GM12878 (cell line): ENCODE data around the gene FOXI2. TPM values are rescaled to one million over a fixed set of nuclear protein-coding genes. Genes with fewer than 3 reads are reported as not detected.

ENCODE experiments used
- ATAC-seq: fragments of 200-7000 bp; cut with Tn5 transposase; 3 replicates; pipeline ENCODE4 v1.9.1; 2020; ENCODE audit warnings: mild to moderate bottlenecking, moderate library complexity
- BruUV-seq: library from RNA; stranded (reverse); fragments of 400-500 nt; replicated peaks from 2 replicates; lab custom pipeline; 2021; lab: Mats Ljungman, UMichigan
- CTCF ChIA-PET: fragments of 300-600 bp; sonication (Branson Sonifier 250); formaldehyde crosslinking; extraction: SDS; loops from one replicate; lab custom pipeline; 2021; ENCODE audit warnings: inconsistent platforms; lab: Yijun Ruan, JAX
- POLR2A ChIA-PET: fragments of 350-600 bp; formaldehyde crosslinking; extraction: SDS; loops from one replicate; lab custom pipeline; 2021; ENCODE audit warnings: inconsistent platforms; lab: Charles Lee
- RAD21 ChIA-PET: fragments of 300-600 bp; sonication (Branson Sonifier 250); formaldehyde crosslinking; loops from one replicate; lab custom pipeline; 2023; ENCODE audit warnings: antibody characterized with exemption; ENCODE audit not compliant: unreplicated experiment; lab: Charles Lee
- SMC1A ChIA-PET: fragments of 300-600 bp; sonication (Branson Sonifier 250); formaldehyde crosslinking; loops from one replicate; lab custom pipeline; 2023; ENCODE audit not compliant: unreplicated experiment, uncharacterized antibody; lab: Charles Lee
- DNase-seq: peaks from one replicate; pipeline ENCODE4 v3.0.0-alpha.2; 2011; ENCODE audit warnings: low read depth, low spot score
- FAIRE-seq: peaks from 3 replicates; lab custom pipeline; 2011; peaks lifted over from hg19 to GRCh38; lab: Jason Lieb, UNC
- H2AFZ ChIP-seq: 2 replicates; pipeline ENCODE4 v1.6.0; 2011; ENCODE audit warnings: low read depth, low read length, control low read depth; ENCODE audit not compliant: control insufficient read depth
- H3K27ac ChIP-seq: 2 replicates; pipeline ENCODE4 v1.5.1; 2011; ENCODE audit warnings: control low read depth; ENCODE audit not compliant: control insufficient read depth, insufficient read depth
- H3K27me3 ChIP-seq, 2 experiments: replicated peaks in 1 of 2; 2 replicates each; pipeline versions ENCODE4 v1.6.0 to v1.6.1; 2011; ENCODE audit warnings: low read length in 1 of 2; ENCODE audit not compliant: control insufficient read depth in 2 of 2, insufficient read depth in 2 of 2
- H3K36me3 ChIP-seq, 2 experiments: 2 replicates each; pipeline ENCODE4 v1.5.1; 2011; ENCODE audit warnings: low read length in 1 of 2; ENCODE audit not compliant: control insufficient read depth in 2 of 2, insufficient read depth in 2 of 2
- H3K4me1 ChIP-seq: 2 replicates; pipeline ENCODE4 v1.6.1; 2011; ENCODE audit warnings: mild to moderate bottlenecking, low read length, moderate library complexity, mixed read lengths; ENCODE audit not compliant: control insufficient read depth, insufficient read depth
- H3K4me2 ChIP-seq: 2 replicates; pipeline ENCODE4 v1.6.0; 2011; ENCODE audit warnings: control low read depth; ENCODE audit not compliant: control insufficient read depth, insufficient read depth
- H3K4me3 ChIP-seq: fragments of 200-600 bp; sonication (generic); 2 replicates; pipeline ENCODE4 v1.5.1; 2016
- H3K79me2 ChIP-seq: 2 replicates; pipeline ENCODE4 v1.6.0; 2011; ENCODE audit warnings: low read length; ENCODE audit not compliant: control insufficient read depth, insufficient read depth
- H3K9ac ChIP-seq: 2 replicates; pipeline ENCODE4 v1.8.0; 2011; ENCODE audit warnings: low read length, control low read depth, mixed read lengths; ENCODE audit not compliant: control insufficient read depth, insufficient read depth
- H3K9me3 ChIP-seq: replicated peaks from 3 replicates; pipeline ENCODE4 v1.5.1; 2011; ENCODE audit warnings: mild to moderate bottlenecking, low read length; ENCODE audit not compliant: control insufficient read depth, insufficient read depth
- H4K20me1 ChIP-seq: 2 replicates; pipeline ENCODE4 v1.6.0; 2011; ENCODE audit not compliant: control insufficient read depth, insufficient read depth
- GATAD2B ChIP-seq: fragments of 450-650 bp; conservative IDR thresholded peaks from 2 replicates; pipeline ENCODE4 v1.6.1; 2017; ENCODE audit warnings: low read depth, mild to moderate bottlenecking, moderate library complexity
- HDAC2 ChIP-seq: fragments of 200-600 bp; sonication (generic); IDR thresholded peaks from 2 replicates; pipeline ENCODE4 v1.6.1; 2017
- IKZF1 ChIP-seq: fragments of 450-650 bp; conservative IDR thresholded peaks from 2 replicates; pipeline ENCODE4 v1.6.1; 2017; ENCODE audit warnings: antibody characterized with exemption, mild to moderate bottlenecking
- JUNB ChIP-seq: IDR thresholded peaks from 2 replicates; pipeline ENCODE4 v1.6.1; 2016; ENCODE audit warnings: antibody characterized with exemption, mild to moderate bottlenecking
- MEF2B ChIP-seq: fragments of 450-650 bp; IDR thresholded peaks from 2 replicates; pipeline ENCODE4 v1.6.1; 2018; ENCODE audit warnings: mild to moderate bottlenecking, moderate library complexity; ENCODE audit not compliant: partially characterized antibody, poor library complexity, severe bottlenecking
- NR2C1 ChIP-seq: fragments of 450-650 bp; IDR thresholded peaks from 2 replicates; pipeline ENCODE4 v1.6.1; 2017; ENCODE audit warnings: antibody characterized with exemption, mild to moderate bottlenecking, moderate library complexity
- RAD51 ChIP-seq: fragments of 450-650 bp; IDR thresholded peaks from 2 replicates; pipeline ENCODE4 v1.6.1; 2016; ENCODE audit warnings: moderate library complexity, mild to moderate bottlenecking, inconsistent platforms
- RBBP5 ChIP-seq: fragments of 200-600 bp; sonication (generic); conservative IDR thresholded peaks from 2 replicates; pipeline ENCODE4 v1.6.1; 2016
- RFX5 ChIP-seq: IDR thresholded peaks from 2 replicates; pipeline ENCODE4 v1.6.1; 2011; ENCODE audit warnings: low read depth, low read length, improper control_type of control experiment
- SMARCA5 ChIP-seq: fragments of 450-650 bp; IDR thresholded peaks from 2 replicates; pipeline ENCODE4 v1.6.1; 2017; ENCODE audit warnings: mild to moderate bottlenecking
- SP1 ChIP-seq: IDR thresholded peaks from one replicate; pipeline ENCODE4 v1.6.1; 2011; ENCODE audit warnings: low read depth, low read length
- SRF ChIP-seq, 2 experiments: IDR thresholded peaks; 2 replicates each; pipeline ENCODE4 v1.6.1; 2011; ENCODE audit warnings: low read depth in 2 of 2, low read length in 2 of 2, mild to moderate bottlenecking in 1 of 2, moderate library complexity in 1 of 2
- ZNF217 ChIP-seq: fragments of 450-650 bp; IDR thresholded peaks from 2 replicates; pipeline ENCODE4 v1.6.1; 2017; ENCODE audit warnings: antibody characterized with exemption, mild to moderate bottlenecking
- ZNF384 ChIP-seq: IDR thresholded peaks from 2 replicates; pipeline ENCODE4 v1.6.1; 2012; ENCODE audit warnings: low read depth, mild to moderate bottlenecking, low read length, improper control_type of control experiment, borderline replicate concordance
- WGBS: methylation state at CpG from one replicate; pipeline ENCODE4 v1.1.6; 2016; ENCODE audit warnings: low lambda C conversion rate; ENCODE audit not compliant: insufficient replicate concordance, insufficient coverage; ENCODE audit errors: missing lambda C conversion rate; 5-methylcytosine and 5-hydroxymethylcytosine counted together
- in situ Hi-C: fragments of 300-500 bp; cut with MboI; formaldehyde crosslinking; loops from 9 replicates; pipeline ENCODE4 v1.14.3; 2018; ENCODE audit warnings: mixed read lengths
- intact Hi-C: fragments of 100-400 bp; cut with micrococcal nuclease; formaldehyde crosslinking; loops from one replicate; pipeline ENCODE4 v1.14.2; 2022; ENCODE audit not compliant: unreplicated experiment
- polyA plus RNA-seq, 11 experiments: library from polyadenylated mRNA; depleted of rRNA in 4 of 11; unstranded in 6 of 11; stranded (reverse) in 5 of 11; fragments of >200 nt; fragmentation: Nextera tagmentation in 4 of 11; fragmentation: Illumina TruSeq in 1 of 11; extraction: Ambion mirVana in 4 of 11; extraction: Trizol in 1 of 11; gene quantifications; 1 replicate in 1 of 11; 2 replicates in 10 of 11; pipeline versions ENCODE4 v1.2.1 to v1.2.3, GENCODE V29; 2011 to 2016; ENCODE audit warnings: inconsistent platforms in 2 of 11, missing spikeins in 2 of 11, low read depth in 1 of 11
- total RNA-seq, 4 experiments: library from RNA; depleted of rRNA in 3 of 4; stranded (reverse); fragments of >200 nt in 3 of 4; fragmentation: Illumina TruSeq in 1 of 4; extraction: Trizol in 1 of 4; gene quantifications; 2 replicates each; pipeline versions ENCODE4 v1.2.1 to v1.2.3, GENCODE V29; 2013 to 2021
- TF ChIP-seq, protein P1 (sequence below): fragments of 450-650 bp; IDR thresholded peaks from 2 replicates; pipeline ENCODE4 v1.6.1; 2017; ENCODE audit warnings: antibody characterized with exemption, mild to moderate bottlenecking, moderate library complexity
- TF ChIP-seq, protein P2 (sequence below): fragments of 150-350 bp; IDR thresholded peaks from 2 replicates; pipeline ENCODE4 v1.6.1; 2014; ENCODE audit warnings: mild to moderate bottlenecking, low read depth, low read length

The FOXI2 gene
- total and polyA plus RNA-seq, 10 of the 15 experiments (the other 5 are each of a cell fraction or from before 2014, with no cell fraction given): not detected

DNA sequence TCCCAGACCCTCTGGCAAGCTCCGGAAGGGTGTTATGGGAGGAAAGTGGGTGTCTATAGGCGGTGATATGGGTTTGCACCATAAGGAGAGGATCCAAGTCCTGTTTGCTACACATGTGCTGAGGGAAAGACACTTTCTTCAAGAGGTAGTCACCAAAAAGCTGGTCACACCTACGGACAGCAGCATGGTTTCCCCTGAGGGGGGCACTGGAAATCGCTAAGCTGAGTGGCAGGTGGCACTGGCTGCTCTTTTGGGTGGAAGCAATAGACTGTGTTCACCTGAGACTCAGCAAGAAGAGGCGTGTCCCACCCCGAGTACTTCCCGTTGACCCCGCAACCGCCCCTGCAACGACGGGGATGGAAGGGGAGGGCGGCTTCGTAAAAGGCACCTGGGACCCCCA lies 1.8 kb upstream of the FOXI2 start:
- Histone ChIP-seq H3K27ac (no peak overlapping the region), H3K79me2 (no peaks in the 10 kb centered on the region), H3K9ac (no peak overlapping the region), H3K4me2 (no peak overlapping the region), H3K27me3 (peaks cover 0 to 1% of the 10 kb centered on the region in 2 experiments; a peak in 2 of 4 replicates), H3K4me1 (no peaks in the 10 kb centered on the region), H3K9me3 (peaks cover 2% of the 10 kb centered on the region; the same call in 1 of the 3 replicates), H2AFZ (no peak overlapping the region), H3K36me3 (no peaks in the 10 kb centered on the region), H3K4me3 (no peak overlapping the region), H4K20me1 (no peaks in the 10 kb centered on the region)
- TF ChIP-seq ZNF217 (no peak), JUNB (no peak), HDAC2 (no peak)
- DNase-seq: no peak
- RAD21 ChIA-PET: no interaction called here
- no peak for ATAC-seq
- no peak for FAIRE-seq
- SMC1A ChIA-PET: no interaction called here
- BruUV-seq: no TSS peak
- intact Hi-C loops: no loop called here
- POLR2A ChIA-PET: no interaction called here
- 66% methylated on average over 13 of the region's 13 CpGs for WGBS
- in situ Hi-C loops: no loop called here
- CTCF ChIA-PET: no interaction called here

DNA sequence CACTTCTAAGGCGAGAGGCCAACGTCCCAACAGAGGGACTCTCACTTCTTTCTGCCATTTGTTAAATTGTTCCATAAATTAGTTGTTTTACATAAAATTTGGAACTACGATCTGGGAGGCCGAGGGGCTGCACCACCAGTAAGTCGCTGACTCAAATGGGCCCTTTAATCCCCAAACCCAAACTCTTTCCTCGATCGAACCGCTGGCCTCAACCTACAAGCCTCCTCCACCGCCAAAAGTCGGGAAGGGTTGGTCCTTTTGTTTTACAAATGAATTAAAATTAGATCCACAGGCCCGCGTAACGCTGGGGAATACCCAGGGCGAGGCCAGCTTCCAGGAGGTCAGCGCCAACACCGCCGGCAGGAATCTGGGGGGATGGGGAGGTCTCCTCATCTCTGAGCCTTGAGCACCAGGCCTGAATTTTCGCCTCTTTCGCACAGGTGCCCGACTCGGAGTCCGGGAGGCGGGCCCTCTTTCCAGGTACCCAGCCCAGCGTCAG lies 1.2 kb upstream of the FOXI2 start:
- in situ Hi-C loops: no loop called here
- RAD21 ChIA-PET: no interaction called here
- BruUV-seq: no TSS peak
- TF ChIP-seq ZNF384 (no peak), MEF2B (no peak), RBBP5 (no peak), SMARCA5 (no peak), RFX5 (no peak), SRF (IDR thresholded peaks at IDR 0.05; ENCODE audit: low read depth in 2 of 2, low read length in 2 of 2) (no peak), SP1 (no peak), IKZF1 (no peak), RAD51 (no peak), NR2C1 (no peak), GATAD2B (no peak)
- TF ChIP-seq, protein P1, sequence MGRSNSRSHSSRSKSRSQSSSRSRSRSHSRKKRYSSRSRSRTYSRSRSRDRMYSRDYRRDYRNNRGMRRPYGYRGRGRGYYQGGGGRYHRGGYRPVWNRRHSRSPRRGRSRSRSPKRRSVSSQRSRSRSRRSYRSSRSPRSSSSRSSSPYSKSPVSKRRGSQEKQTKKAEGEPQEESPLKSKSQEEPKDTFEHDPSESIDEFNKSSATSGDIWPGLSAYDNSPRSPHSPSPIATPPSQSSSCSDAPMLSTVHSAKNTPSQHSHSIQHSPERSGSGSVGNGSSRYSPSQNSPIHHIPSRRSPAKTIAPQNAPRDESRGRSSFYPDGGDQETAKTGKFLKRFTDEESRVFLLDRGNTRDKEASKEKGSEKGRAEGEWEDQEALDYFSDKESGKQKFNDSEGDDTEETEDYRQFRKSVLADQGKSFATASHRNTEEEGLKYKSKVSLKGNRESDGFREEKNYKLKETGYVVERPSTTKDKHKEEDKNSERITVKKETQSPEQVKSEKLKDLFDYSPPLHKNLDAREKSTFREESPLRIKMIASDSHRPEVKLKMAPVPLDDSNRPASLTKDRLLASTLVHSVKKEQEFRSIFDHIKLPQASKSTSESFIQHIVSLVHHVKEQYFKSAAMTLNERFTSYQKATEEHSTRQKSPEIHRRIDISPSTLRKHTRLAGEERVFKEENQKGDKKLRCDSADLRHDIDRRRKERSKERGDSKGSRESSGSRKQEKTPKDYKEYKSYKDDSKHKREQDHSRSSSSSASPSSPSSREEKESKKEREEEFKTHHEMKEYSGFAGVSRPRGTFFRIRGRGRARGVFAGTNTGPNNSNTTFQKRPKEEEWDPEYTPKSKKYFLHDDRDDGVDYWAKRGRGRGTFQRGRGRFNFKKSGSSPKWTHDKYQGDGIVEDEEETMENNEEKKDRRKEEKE: no peak
- TF ChIP-seq, protein P2, sequence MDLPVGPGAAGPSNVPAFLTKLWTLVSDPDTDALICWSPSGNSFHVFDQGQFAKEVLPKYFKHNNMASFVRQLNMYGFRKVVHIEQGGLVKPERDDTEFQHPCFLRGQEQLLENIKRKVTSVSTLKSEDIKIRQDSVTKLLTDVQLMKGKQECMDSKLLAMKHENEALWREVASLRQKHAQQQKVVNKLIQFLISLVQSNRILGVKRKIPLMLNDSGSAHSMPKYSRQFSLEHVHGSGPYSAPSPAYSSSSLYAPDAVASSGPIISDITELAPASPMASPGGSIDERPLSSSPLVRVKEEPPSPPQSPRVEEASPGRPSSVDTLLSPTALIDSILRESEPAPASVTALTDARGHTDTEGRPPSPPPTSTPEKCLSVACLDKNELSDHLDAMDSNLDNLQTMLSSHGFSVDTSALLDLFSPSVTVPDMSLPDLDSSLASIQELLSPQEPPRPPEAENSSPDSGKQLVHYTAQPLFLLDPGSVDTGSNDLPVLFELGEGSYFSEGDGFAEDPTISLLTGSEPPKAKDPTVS: no peak

More for the DNA sequence above, 1.2 kb upstream of the FOXI2 start:
- no peak for FAIRE-seq
- WGBS: 63% methylated on average over 24 of the region's 24 CpGs
- Histone ChIP-seq H4K20me1 (no peaks in the 10 kb centered on the region), H3K4me3 (no peak overlapping the region), H3K36me3 (no peaks in the 10 kb centered on the region), H3K27me3 (peaks cover 0 to 1% of the 10 kb centered on the region in 2 experiments; a peak in 2 of 4 replicates), H3K9me3 (peaks cover 2% of the 10 kb centered on the region; the same call in 1 of the 3 replicates), H2AFZ (no peak overlapping the region), H3K9ac (no peak overlapping the region), H3K27ac (no peak overlapping the region), H3K79me2 (no peaks in the 10 kb centered on the region), H3K4me1 (no peaks in the 10 kb centered on the region), H3K4me2 (no peak overlapping the region)
- no peak for DNase-seq
- ChIA-PET POLR2A (no interaction called here), SMC1A (no interaction called here), CTCF (no interaction called here)
- intact Hi-C loops: no loop called here
- no peak for ATAC-seq
